Fibroblast of the aortic adventitia (primary cell): Measurements from ENCODE around the gene ZNF621. TPM values are rescaled to one million over a fixed set of nuclear protein-coding genes. Genes with fewer than 3 reads are reported as not detected.
A peak's percentile ranks its signal among the peaks of the same experiment; 100 is the strongest.

ENCODE experiments used
- DNase-seq: peaks from one replicate; pipeline ENCODE4 v3.0.0-alpha.2; 2010; ENCODE audit warnings: low read depth
- H3K4me3 ChIP-seq: 2 replicates; pipeline ENCODE4 v1.5.1; 2011; ENCODE audit warnings: low read depth, mild to moderate bottlenecking, control low read depth, low read length, moderate library complexity
- total RNA-seq: library from RNA; depleted of rRNA; stranded (reverse); fragments of >200 nt; gene quantifications from 2 replicates; pipeline ENCODE4 v1.2.3, GENCODE V29; 2012; ENCODE audit warnings: low replicate concordance
- TF ChIP-seq, protein P1 (sequence below): IDR thresholded peaks from 2 replicates; pipeline ENCODE4 v1.5.1; 2011; ENCODE audit warnings: mild to moderate bottlenecking, low read length, control low read depth, inconsistent platforms; ENCODE audit not compliant: insufficient read depth

Gene ZNF621
- total RNA-seq, 1 donor: 21.8 TPM

DNA sequence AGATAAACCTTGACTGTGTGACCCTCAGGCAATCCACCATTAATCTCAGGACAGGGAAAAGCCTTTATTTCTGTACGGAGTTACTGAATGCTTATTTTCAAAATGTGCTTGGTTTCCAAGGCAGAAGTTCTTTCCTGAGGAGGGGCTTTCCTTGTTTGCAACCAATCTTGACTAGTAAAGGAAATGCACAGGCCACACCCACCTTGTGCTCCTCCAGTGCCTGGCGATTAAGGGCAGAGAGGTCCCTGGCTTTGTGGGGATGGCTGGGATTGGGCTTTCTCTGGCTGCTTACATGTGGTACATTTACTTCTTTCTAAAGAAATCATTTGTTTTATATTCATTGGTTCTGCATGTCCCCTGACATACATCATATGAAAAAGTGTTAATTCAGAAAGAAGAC is 47.8 kb downstream of the ZNF621 start:
- TF ChIP-seq, protein P1, sequence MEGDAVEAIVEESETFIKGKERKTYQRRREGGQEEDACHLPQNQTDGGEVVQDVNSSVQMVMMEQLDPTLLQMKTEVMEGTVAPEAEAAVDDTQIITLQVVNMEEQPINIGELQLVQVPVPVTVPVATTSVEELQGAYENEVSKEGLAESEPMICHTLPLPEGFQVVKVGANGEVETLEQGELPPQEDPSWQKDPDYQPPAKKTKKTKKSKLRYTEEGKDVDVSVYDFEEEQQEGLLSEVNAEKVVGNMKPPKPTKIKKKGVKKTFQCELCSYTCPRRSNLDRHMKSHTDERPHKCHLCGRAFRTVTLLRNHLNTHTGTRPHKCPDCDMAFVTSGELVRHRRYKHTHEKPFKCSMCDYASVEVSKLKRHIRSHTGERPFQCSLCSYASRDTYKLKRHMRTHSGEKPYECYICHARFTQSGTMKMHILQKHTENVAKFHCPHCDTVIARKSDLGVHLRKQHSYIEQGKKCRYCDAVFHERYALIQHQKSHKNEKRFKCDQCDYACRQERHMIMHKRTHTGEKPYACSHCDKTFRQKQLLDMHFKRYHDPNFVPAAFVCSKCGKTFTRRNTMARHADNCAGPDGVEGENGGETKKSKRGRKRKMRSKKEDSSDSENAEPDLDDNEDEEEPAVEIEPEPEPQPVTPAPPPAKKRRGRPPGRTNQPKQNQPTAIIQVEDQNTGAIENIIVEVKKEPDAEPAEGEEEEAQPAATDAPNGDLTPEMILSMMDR: no peak
- no peak for DNase-seq

DNA sequence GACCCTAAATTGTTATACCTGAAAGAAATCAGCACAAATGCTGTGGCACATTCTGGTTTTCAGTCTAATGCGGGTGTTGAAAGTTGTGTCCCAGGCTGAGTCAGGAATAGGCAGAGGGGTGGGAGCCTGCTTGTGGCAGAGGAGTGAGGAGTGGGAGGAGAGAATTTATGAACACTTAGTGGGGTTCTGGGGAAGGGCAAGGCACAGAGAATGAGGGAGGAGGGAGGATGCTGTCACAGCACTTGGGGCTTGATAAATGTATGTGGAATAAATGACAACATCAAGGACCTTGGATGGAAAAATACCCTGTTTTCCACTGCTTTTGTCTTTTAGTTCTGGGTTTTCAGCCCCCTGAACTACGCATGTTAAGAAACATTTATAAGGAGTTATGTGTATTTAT is 49.3 kb downstream of the ZNF621 start:
- DNase-seq: no peak
- TF ChIP-seq, protein P1: no peak

More for the DNA sequence above, 47.8 kb downstream of the ZNF621 start:
- H3K4me3 ChIP-seq: no peak overlapping the region

DNA sequence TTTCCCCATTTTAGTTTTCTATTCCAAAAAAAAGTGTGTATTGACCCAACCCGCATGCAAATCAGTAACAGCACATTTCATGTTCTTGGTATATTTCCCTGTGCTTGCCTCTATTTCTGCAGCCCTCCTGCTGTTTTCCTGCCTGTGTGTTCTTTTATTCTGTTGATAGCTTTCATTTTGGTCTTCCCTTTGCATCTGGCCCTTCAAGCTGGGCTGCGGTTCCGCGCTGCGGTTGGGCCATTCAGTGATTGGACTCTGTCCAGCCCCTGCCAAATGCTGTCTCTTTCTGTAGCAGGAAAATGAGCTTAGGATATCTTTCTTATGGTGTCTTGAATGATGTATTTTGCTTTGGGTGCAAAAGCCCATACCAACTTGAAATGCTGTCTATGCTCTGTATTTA is 49.9 kb downstream of the ZNF621 start:
- DNase-seq: no peak
- H3K4me3 ChIP-seq: no peak overlapping the region
- TF ChIP-seq, protein P1: no peak

More for the DNA sequence above, 49.3 kb downstream of the ZNF621 start:
- H3K4me3 ChIP-seq: no peak overlapping the region

DNA sequence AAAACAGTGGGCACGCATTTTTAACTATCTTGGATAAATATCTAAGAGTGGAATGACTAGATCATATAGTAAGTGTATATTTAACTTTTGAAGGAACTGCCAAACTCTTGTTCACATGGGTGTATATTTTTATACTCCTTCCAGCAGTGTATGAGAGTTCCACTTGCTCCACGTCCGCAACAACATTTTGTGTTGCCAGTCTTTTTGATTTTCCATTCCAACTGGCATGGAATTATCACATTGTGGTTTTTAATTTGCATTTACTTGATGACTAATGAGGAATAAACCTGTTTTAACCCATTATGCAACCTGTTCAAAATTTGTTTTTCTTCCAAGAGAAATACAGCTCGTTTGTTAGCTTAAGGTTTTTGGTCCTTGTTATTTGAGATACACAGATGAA is 51.6 kb downstream of the ZNF621 start:
- TF ChIP-seq, protein P1: no peak
- DNase-seq: no peak
- H3K4me3 ChIP-seq: no peak overlapping the region

DNA sequence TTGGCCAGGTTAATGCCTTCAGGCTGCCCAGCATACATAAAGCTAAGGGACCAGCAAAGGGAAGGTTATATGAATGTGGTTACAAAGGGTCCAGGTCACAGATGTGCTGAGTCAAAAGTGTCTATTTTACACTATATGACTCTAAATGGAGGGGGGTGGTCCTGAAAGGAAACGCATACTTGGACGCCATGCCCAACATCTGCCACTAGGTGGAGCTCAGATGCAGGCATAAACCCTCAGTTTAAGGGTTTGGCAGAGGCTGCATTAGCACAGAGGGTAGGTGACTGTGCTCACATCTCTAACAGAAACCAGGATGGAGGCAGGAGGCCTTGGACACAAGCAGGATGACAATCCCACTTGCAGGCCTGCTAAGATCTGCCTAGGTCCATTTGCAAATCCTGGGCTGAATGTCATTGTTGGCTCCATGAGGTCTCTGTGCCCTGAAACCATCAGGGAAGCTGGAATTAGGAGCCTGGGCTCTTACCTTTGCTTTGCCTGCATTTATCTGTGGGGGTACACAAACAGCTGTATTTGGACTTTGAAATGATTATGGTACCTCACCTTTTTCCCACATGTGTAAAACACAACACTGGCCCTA is 55.8 kb downstream of the ZNF621 start:
- peak; percentile 76 for DNase-seq
- TF ChIP-seq, protein P1: peak; percentile 97

DNA sequence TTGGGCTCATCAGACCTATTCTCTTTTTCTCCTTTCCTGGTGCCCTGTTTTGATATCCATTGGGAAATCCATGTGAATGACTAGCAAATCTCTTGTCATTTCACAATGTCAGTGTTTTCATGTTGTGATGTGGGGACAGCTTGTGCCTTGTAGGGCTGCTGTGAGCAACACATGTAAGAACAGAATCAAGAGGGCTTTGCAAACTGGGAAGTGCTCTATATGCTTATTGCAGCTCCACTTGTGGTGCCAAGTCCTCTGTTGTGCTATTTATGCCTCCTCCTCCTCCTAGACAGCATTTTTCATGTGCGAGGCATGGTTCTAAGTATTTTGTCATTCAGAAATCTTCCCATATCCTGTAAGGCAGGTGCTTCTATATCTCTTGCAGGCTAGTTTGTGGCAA is 56.4 kb downstream of the ZNF621 start:
- H3K4me3 ChIP-seq: no peak overlapping the region
- DNase-seq: no peak
- TF ChIP-seq, protein P1: no peak

More for the DNA sequence above, 55.8 kb downstream of the ZNF621 start:
- H3K4me3 ChIP-seq: no peak overlapping the region
